Measurements from ENCODE around the gene GXYLT2. TPM values are rescaled to one million over a fixed set of nuclear protein-coding genes. Genes with fewer than 3 reads are reported as not detected.

Gene GXYLT2
- total RNA-seq, 1 donor, result 77.4 TPM

DNA sequence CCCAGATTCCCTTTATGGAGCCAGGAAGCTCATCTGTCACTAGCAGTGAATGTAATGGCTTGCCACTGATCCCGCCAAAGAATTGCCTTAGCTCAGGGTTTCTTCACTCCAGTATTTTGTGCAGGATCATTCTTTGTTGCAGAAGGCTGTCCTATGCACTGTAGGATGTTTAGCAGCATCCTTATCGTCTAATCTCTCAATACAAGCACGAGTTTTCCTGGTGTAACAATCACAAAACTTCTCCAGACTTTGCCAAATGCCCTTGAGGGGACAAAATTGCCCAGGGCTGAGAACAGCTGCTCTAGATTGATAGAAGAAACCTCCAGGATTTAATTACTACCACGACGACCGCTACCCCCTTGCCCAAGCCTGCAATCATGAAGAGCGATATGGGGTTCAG is 32.8 kb upstream of the GXYLT2 start:
- H3K4me2 ChIP-seq (ENCODE audit: insufficient read depth, low read length), result no peak overlapping the region
- H3K36me3 ChIP-seq (ENCODE audit: insufficient read depth, low read length), result no peaks in the 10 kb centered on the region
- H3K4me3 ChIP-seq (ENCODE audit: insufficient read depth, low read length), result no peak overlapping the region
- no peak for TF ChIP-seq CTCF (IDR thresholded peaks at IDR 0.05; ENCODE audit: extremely low read depth, low read depth, low read length)
- H2AFZ ChIP-seq (ENCODE audit: low read length), result no peak overlapping the region
- H3K79me2 ChIP-seq (ENCODE audit: insufficient read depth, low read length), result no peaks in the 10 kb centered on the region
- no peaks in the 10 kb centered on the region for H4K20me1 ChIP-seq (ENCODE audit: insufficient read depth, low read length)
- DNase-seq (ENCODE audit: insufficient read length, low spot score, missing footprints), result no peak
- H3K27ac ChIP-seq (ENCODE audit: low read depth, low read length), result no peak overlapping the region
- H3K4me1 ChIP-seq (ENCODE audit: insufficient read depth, low read length), result no peaks in the 10 kb centered on the region
- H3K9me3 ChIP-seq (ENCODE audit: low read depth, low read length), result no peaks in the 10 kb centered on the region
- peaks cover 7% of the 10 kb centered on the region for H3K27me3 ChIP-seq (ENCODE audit: insufficient read depth, low read length)

GRCh38 chr3:72860053-72860452 is 27.8 kb upstream of the GXYLT2 start:
- Histone ChIP-seq H3K4me1 (ENCODE audit: insufficient read depth, low read length) (no peaks in the 10 kb centered on the region), H3K36me3 (ENCODE audit: insufficient read depth, low read length) (no peaks in the 10 kb centered on the region), H4K20me1 (ENCODE audit: insufficient read depth, low read length) (no peaks in the 10 kb centered on the region), H2AFZ (ENCODE audit: low read length) (no peak overlapping the region), H3K27ac (ENCODE audit: low read depth, low read length) (no peak overlapping the region), H3K79me2 (ENCODE audit: insufficient read depth, low read length) (no peaks in the 10 kb centered on the region), H3K27me3 (ENCODE audit: insufficient read depth, low read length) (peaks cover 4% of the 10 kb centered on the region), H3K9me3 (ENCODE audit: low read depth, low read length) (no peaks in the 10 kb centered on the region), H3K4me2 (ENCODE audit: insufficient read depth, low read length) (no peak overlapping the region), H3K4me3 (ENCODE audit: insufficient read depth, low read length) (no peak overlapping the region)
- no peak for DNase-seq (ENCODE audit: insufficient read length, low spot score, missing footprints)
- TF ChIP-seq CTCF (IDR thresholded peaks at IDR 0.05; ENCODE audit: extremely low read depth, low read depth, low read length), result no peak

DNA sequence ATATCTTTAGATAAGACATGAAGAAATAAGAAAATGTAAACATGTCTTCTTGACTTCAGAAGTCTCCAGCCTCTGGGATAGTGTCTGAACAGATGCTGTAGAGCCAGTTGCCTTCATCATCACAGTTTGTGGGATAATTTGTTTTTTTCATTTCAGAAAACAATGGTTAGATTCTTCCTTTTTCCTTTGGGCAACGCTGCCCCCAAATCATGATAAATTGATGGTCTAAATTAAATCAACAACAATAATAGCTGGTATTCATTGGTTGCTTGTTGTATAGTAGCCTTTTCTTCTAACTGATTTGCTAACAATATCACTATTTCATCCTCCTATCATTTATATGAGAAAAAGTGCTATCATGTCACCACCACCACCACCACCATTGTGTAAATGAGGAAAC is 27.0 kb upstream of the GXYLT2 start:
- no peak overlapping the region for H3K27ac ChIP-seq (ENCODE audit: low read depth, low read length)
- H3K79me2 ChIP-seq (ENCODE audit: insufficient read depth, low read length), result no peaks in the 10 kb centered on the region
- DNase-seq (ENCODE audit: insufficient read length, low spot score, missing footprints), result no peak
- H3K4me2 ChIP-seq (ENCODE audit: insufficient read depth, low read length), result no peak overlapping the region
- H4K20me1 ChIP-seq (ENCODE audit: insufficient read depth, low read length), result no peaks in the 10 kb centered on the region
- H3K4me1 ChIP-seq (ENCODE audit: insufficient read depth, low read length), result no peaks in the 10 kb centered on the region
- no peak overlapping the region for H2AFZ ChIP-seq (ENCODE audit: low read length)
- no peak overlapping the region for H3K4me3 ChIP-seq (ENCODE audit: insufficient read depth, low read length)
- H3K36me3 ChIP-seq (ENCODE audit: insufficient read depth, low read length), result no peaks in the 10 kb centered on the region
- H3K27me3 ChIP-seq (ENCODE audit: insufficient read depth, low read length), result no peaks in the 10 kb centered on the region
- TF ChIP-seq CTCF (IDR thresholded peaks at IDR 0.05; ENCODE audit: extremely low read depth, low read depth, low read length), result no peak
- no peaks in the 10 kb centered on the region for H3K9me3 ChIP-seq (ENCODE audit: low read depth, low read length)

DNA sequence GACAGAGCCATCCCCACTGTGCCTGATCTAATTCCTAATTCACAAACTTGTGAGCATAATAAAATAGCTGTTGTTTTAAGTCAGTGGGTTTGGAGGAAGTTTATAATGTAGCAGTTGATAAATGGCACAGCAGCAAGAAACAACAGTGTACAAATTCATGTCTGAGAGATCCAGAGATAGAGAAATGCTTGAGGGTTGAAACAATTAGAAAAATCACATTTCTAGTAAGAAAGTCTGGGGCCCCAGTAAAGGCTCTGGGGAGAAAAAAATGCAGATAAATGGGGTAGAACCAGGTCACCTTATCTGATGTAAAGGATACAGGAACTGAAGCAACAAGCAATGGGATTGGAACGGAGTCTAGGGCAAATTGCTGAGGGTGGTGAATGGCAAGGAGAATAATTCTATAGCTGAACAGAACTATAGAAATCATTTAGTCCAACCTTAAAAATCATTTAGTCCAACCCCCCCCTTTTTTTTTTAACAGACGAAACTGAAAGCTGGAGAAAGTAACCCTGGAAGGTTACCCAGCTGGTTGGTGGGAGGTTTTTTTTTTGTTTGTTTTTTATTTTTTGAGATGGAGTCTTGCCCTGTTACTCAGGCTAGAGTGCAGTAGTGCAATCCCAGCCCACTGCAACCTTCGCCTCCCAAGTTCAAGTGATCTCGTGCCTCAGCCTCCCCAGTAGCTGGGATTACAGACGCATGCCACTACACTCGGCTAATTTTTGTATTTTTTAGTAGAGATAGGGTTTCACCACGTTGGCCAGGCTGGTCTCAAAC is 25.3 kb upstream of the GXYLT2 start:
- no peaks in the 10 kb centered on the region for H3K27me3 ChIP-seq (ENCODE audit: insufficient read depth, low read length)
- no peaks in the 10 kb centered on the region for H3K36me3 ChIP-seq (ENCODE audit: insufficient read depth, low read length)
- no peak for TF ChIP-seq CTCF (IDR thresholded peaks at IDR 0.05; ENCODE audit: extremely low read depth, low read depth, low read length)
- no peak overlapping the region for H3K4me2 ChIP-seq (ENCODE audit: insufficient read depth, low read length)
- no peaks in the 10 kb centered on the region for H3K9me3 ChIP-seq (ENCODE audit: low read depth, low read length)
- no peak overlapping the region for H3K27ac ChIP-seq (ENCODE audit: low read depth, low read length)
- H2AFZ ChIP-seq (ENCODE audit: low read length), result no peak overlapping the region
- H3K4me3 ChIP-seq (ENCODE audit: insufficient read depth, low read length), result no peak overlapping the region
- H4K20me1 ChIP-seq (ENCODE audit: insufficient read depth, low read length), result no peaks in the 10 kb centered on the region
- no peaks in the 10 kb centered on the region for H3K79me2 ChIP-seq (ENCODE audit: insufficient read depth, low read length)
- no peaks in the 10 kb centered on the region for H3K4me1 ChIP-seq (ENCODE audit: insufficient read depth, low read length)
- DNase-seq (ENCODE audit: insufficient read length, low spot score, missing footprints), result no peak

All from osteoblast (primary cell).